Medulla oblongata (tissue), 1 donor: ENCODE results near the gene COX6A2.

ENCODE experiments used
- DNase-seq: peaks from one replicate; pipeline ENCODE4 v3.0.0-alpha.2; 2015; ENCODE audit errors: extremely low spot score

Gene COX6A2

GRCh38 chr16:31410082-31410481, 18.1 kb downstream of the COX6A2 start:
- DNase-seq, result no peak

- DNase-seq, result no peak
These were observed 18.7 kb downstream of the COX6A2 start for GRCh38 chr16:31409433-31409832.

- no peak for DNase-seq
These were observed 20.8 kb downstream of the COX6A2 start for GRCh38 chr16:31407406-31407805.

GRCh38 chr16:31404353-31405064, 23.7 kb downstream of the COX6A2 start:
- DNase-seq, result no peak

GRCh38 chr16:31403590-31404352, 24.4 kb downstream of the COX6A2 start:
- DNase-seq, result no peak

- DNase-seq, result no peak
These were observed 25.5 kb downstream of the COX6A2 start for GRCh38 chr16:31402687-31403086.

- no peak for DNase-seq
These were observed 26.7 kb downstream of the COX6A2 start for GRCh38 chr16:31401436-31401835.

- no peak for DNase-seq
These were observed 28.0 kb downstream of the COX6A2 start for GRCh38 chr16:31400191-31400590.

- DNase-seq, result no peak
These were observed 30.5 kb downstream of the COX6A2 start for GRCh38 chr16:31397701-31398100.

GRCh38 chr16:31397096-31397660, 31.0 kb downstream of the COX6A2 start:
- DNase-seq, result peak; percentile 4

- DNase-seq, result peak; percentile 42
These were observed 32.5 kb downstream of the COX6A2 start for GRCh38 chr16:31395647-31396046.

GRCh38 chr16:31393056-31393455, 35.1 kb downstream of the COX6A2 start, which contains the start of gene ITGAD:
TSS of gene ITGAD (plus strand) at chr16:31393335. CDS start at chr16:31393361, 26 bp downstream.
- DNase-seq, result no peak

GRCh38 chr16:31390504-31391041, 37.6 kb downstream of the COX6A2 start:
- DNase-seq, result no peak

GRCh38 chr16:31388535-31388934, 39.6 kb downstream of the COX6A2 start:
- DNase-seq, result no peak

- DNase-seq, result no peak
These were observed 41.8 kb downstream of the COX6A2 start for GRCh38 chr16:31386157-31386984.

- no peak for DNase-seq
These were observed 42.5 kb downstream of the COX6A2 start for GRCh38 chr16:31385680-31386079.

- peak; percentile 60 for DNase-seq
These were observed 45.5 kb downstream of the COX6A2 start for GRCh38 chr16:31382485-31383161.

GRCh38 chr16:31380201-31380600, 48.0 kb downstream of the COX6A2 start:
- no peak for DNase-seq
